IPS-20b (cell line): ENCODE measurements around the gene BORCS8.
"Not testable (repeated sequence)": the region's sequence is repeated elsewhere in the genome, so short reads cannot be mapped to it uniquely, and the experiment has no call there.

Source experiments
- H3K27ac ChIP-seq: one replicate; pipeline ENCODE4 v1.5.1; 2013; ENCODE audit warnings: low read length
- H3K27me3 ChIP-seq: 2 replicates; pipeline ENCODE4 v1.6.1; 2013; ENCODE audit warnings: mild to moderate bottlenecking, low read length, inconsistent platforms; ENCODE audit not compliant: insufficient read depth
- H3K36me3 ChIP-seq: 2 replicates; pipeline ENCODE4 v1.6.1; 2013; ENCODE audit warnings: low read depth, mild to moderate bottlenecking, inconsistent platforms, low read length, moderate library complexity; ENCODE audit not compliant: insufficient read depth
- H3K4me1 ChIP-seq: 2 replicates; pipeline ENCODE4 v1.6.1; 2013; ENCODE audit warnings: mild to moderate bottlenecking, control low read depth, inconsistent platforms, low read length, moderate library complexity; ENCODE audit not compliant: insufficient read depth
- H3K4me3 ChIP-seq: 2 replicates; pipeline ENCODE4 v1.5.1; 2013; ENCODE audit warnings: mild to moderate bottlenecking, low read length, inconsistent platforms
- H3K9ac ChIP-seq: 2 replicates; pipeline ENCODE4 v1.6.1; 2013; ENCODE audit warnings: low read depth, mild to moderate bottlenecking, inconsistent platforms, low read length, moderate library complexity
- H3K9me3 ChIP-seq: 2 replicates; pipeline ENCODE4 v1.6.1; 2013; ENCODE audit warnings: mild to moderate bottlenecking, low read depth, low read length, inconsistent platforms; ENCODE audit not compliant: insufficient read depth

Gene BORCS8

GRCh38 chr19:19140476-19140875 lies 51.5 kb downstream of the BORCS8 start:
- no peaks in the 10 kb centered on the region for H3K9me3 ChIP-seq
- H3K4me1 ChIP-seq: no peaks in the 10 kb centered on the region
- no peak overlapping the region for H3K4me3 ChIP-seq

GRCh38 chr19:19139876-19140229 lies 52.1 kb downstream of the BORCS8 start:
- Histone ChIP-seq H3K27me3 (peaks cover 23% of the 10 kb centered on the region), H3K4me3 (no peak overlapping the region), H3K36me3 (no peaks in the 10 kb centered on the region), H3K9me3 (no peaks in the 10 kb centered on the region), H3K27ac (no peak overlapping the region), H3K9ac (no peak overlapping the region), H3K4me1 (no peaks in the 10 kb centered on the region)

More at GRCh38 chr19:19140476-19140875, 51.5 kb downstream of the BORCS8 start:
- peaks cover 23% of the 10 kb centered on the region for H3K27me3 ChIP-seq
- no peak overlapping the region for H3K9ac ChIP-seq
- no peaks in the 10 kb centered on the region for H3K36me3 ChIP-seq
- H3K27ac ChIP-seq: no peak overlapping the region

GRCh38 chr19:19138109-19138981 lies 53.6 kb downstream of the BORCS8 start, which contains the start of gene TMEM161A:
TSS of gene TMEM161A (minus strand) at chr19:19138478. CDS start at chr19:19138428, 50 bp downstream.
- peak within 1 kb of the TSS; percentile 84 for H3K4me3 ChIP-seq
- peak within 1 kb of the TSS; percentile 87 for H3K9ac ChIP-seq
- no peaks in the 10 kb centered on the region for H3K4me1 ChIP-seq
- peaks cover 23% of the 10 kb centered on the region for H3K27me3 ChIP-seq
- no peak within 1 kb of the TSS for H3K27ac ChIP-seq
- no peaks in the 10 kb centered on the region for H3K9me3 ChIP-seq
- H3K36me3 ChIP-seq: no peaks in the 10 kb centered on the region

GRCh38 chr19:19137556-19138108 lies 54.3 kb downstream of the BORCS8 start:
- Histone ChIP-seq H3K4me3 (peak overlapping the region; percentile 84), H3K27me3 (peaks cover 23% of the 10 kb centered on the region), H3K9me3 (no peaks in the 10 kb centered on the region), H3K27ac (no peak overlapping the region), H3K9ac (peak overlapping the region; percentile 87; the same call in 1 of the 2 replicates), H3K36me3 (no peaks in the 10 kb centered on the region), H3K4me1 (no peaks in the 10 kb centered on the region)

- H3K36me3 ChIP-seq, H3K27ac ChIP-seq, H3K4me1 ChIP-seq, H3K9ac ChIP-seq, H3K9me3 ChIP-seq, H3K4me3 ChIP-seq: not testable (repeated sequence)
- H3K27me3 ChIP-seq: peaks cover 18% of the 10 kb centered on the region; the same call in 1 of the 2 replicates
Observed at GRCh38 chr19:19135713-19136112, 56.2 kb downstream of the BORCS8 start.

- no peak overlapping the region for H3K9ac ChIP-seq
- no peaks in the 10 kb centered on the region for H3K4me1 ChIP-seq
- H3K9me3 ChIP-seq: peaks cover 7% of the 10 kb centered on the region; the same call in 1 of the 2 replicates
- peaks cover 7% of the 10 kb centered on the region; the same call in 1 of the 2 replicates for H3K36me3 ChIP-seq
- peaks cover 12% of the 10 kb centered on the region; the same call in 1 of the 2 replicates for H3K27me3 ChIP-seq
- no peak overlapping the region for H3K27ac ChIP-seq
- peak overlapping the region; percentile 56; the same call in 1 of the 2 replicates for H3K4me3 ChIP-seq
Observed at GRCh38 chr19:19134687-19135158, 57.2 kb downstream of the BORCS8 start.

- Histone ChIP-seq H3K36me3 (peaks cover 7% of the 10 kb centered on the region; the same call in 1 of the 2 replicates), H3K9me3 (peaks cover 7% of the 10 kb centered on the region; the same call in 1 of the 2 replicates), H3K9ac (no peak overlapping the region), H3K27ac (no peak overlapping the region), H3K27me3 (peaks cover 12% of the 10 kb centered on the region; the same call in 1 of the 2 replicates), H3K4me1 (no peaks in the 10 kb centered on the region), H3K4me3 (no peak overlapping the region)
Observed at GRCh38 chr19:19133985-19134384, 58.0 kb downstream of the BORCS8 start.

GRCh38 chr19:19132912-19133311 lies 59.0 kb downstream of the BORCS8 start:
- H3K9ac ChIP-seq: no peak overlapping the region
- no peak overlapping the region for H3K4me3 ChIP-seq
- H3K4me1 ChIP-seq: no peaks in the 10 kb centered on the region
- peaks cover 11% of the 10 kb centered on the region; the same call in 1 of the 2 replicates for H3K27me3 ChIP-seq
- peaks cover 7% of the 10 kb centered on the region; the same call in 1 of the 2 replicates for H3K9me3 ChIP-seq
- H3K36me3 ChIP-seq: peaks cover 7% of the 10 kb centered on the region; the same call in 1 of the 2 replicates
- H3K27ac ChIP-seq: no peak overlapping the region

- no peaks in the 10 kb centered on the region for H3K4me1 ChIP-seq
- H3K27ac ChIP-seq: no peak overlapping the region
- H3K4me3 ChIP-seq: no peak overlapping the region
- H3K9ac ChIP-seq: no peak overlapping the region
- H3K27me3 ChIP-seq: peaks cover 2% of the 10 kb centered on the region; the same call in 1 of the 2 replicates
- peaks cover 7% of the 10 kb centered on the region; the same call in 1 of the 2 replicates for H3K9me3 ChIP-seq
- peaks cover 7% of the 10 kb centered on the region; the same call in 1 of the 2 replicates for H3K36me3 ChIP-seq
Observed at GRCh38 chr19:19131989-19132388, 60.0 kb downstream of the BORCS8 start.
